OCI-LY3 (cell line): ENCODE measurements around the gene NLK.

Source experiments
- CTCF ChIP-seq: fragments of 200-600, 300-600 bp; sonication (generic); IDR thresholded peaks from 2 replicates; pipeline ENCODE4 v1.5.1; 2014; ENCODE audit warnings: antibody characterized with exemption, low read length, low read depth
- EZH2phosphoT487 ChIP-seq: fragments of 200-600 bp; shearing (Covaris generic); IDR thresholded peaks from 2 replicates; pipeline ENCODE4 v1.6.1; 2018; ENCODE audit warnings: antibody characterized with exemption, mixed run types, low read depth

DNA sequence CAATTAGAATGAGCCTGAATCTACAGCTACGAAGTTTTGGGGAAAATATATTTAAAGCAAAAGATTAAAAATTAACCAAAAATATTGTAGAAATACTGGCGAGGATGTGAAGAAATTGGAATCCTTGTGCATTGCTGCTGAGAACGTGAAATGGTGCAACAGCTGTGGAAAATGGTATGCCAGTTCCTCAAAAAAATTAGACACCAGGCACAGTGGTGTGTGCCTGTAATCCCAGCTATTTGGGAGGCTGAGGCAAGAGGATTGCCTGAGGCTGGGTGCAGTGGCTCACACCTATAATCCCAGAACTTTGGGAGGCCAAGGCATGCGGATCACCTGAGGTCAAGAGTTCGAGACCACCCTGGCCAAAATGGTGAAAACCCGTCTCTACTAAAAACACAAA, 156.6 kb downstream of the NLK start:
- no peak for TF ChIP-seq CTCF
- TF ChIP-seq EZH2phosphoT487: no peak
